Smooth muscle cell (in vitro differentiated cells): ENCODE measurements around the gene CBX3. TPM values are rescaled to one million over a fixed set of nuclear protein-coding genes. Genes with fewer than 3 reads are reported as not detected.

ENCODE experiments used
- DNase-seq: peaks from one replicate; lab custom pipeline; 2025; ENCODE audit not compliant: unreplicated experiment; lab: John Stamatoyannopoulos, UW
- H2AFZ ChIP-seq: fragments of 200-600 bp; sonication (generic); 2 replicates; pipeline ENCODE4 v1.6.0; 2016; ENCODE audit warnings: antibody characterized with exemption, low read depth, mild to moderate bottlenecking
- H3F3A ChIP-seq: fragments of 200-600 bp; sonication (generic); 2 replicates; pipeline ENCODE4 v1.6.0; 2017; ENCODE audit warnings: antibody characterized with exemption, low read depth
- H3K27ac ChIP-seq: fragments of 200-600 bp; sonication (generic); 2 replicates; pipeline ENCODE4 v1.5.1; 2016; ENCODE audit warnings: low read depth, mild to moderate bottlenecking
- H3K27me3 ChIP-seq: fragments of 200-600 bp; sonication (generic); 2 replicates; pipeline ENCODE4 v1.6.1; 2016; ENCODE audit warnings: low read depth, mild to moderate bottlenecking
- H3K36me3 ChIP-seq: fragments of 200-600 bp; sonication (generic); 2 replicates; pipeline ENCODE4 v1.5.1; 2016; ENCODE audit warnings: low read depth
- H3K4me1 ChIP-seq: fragments of 200-600 bp; sonication (generic); 2 replicates; pipeline ENCODE4 v1.5.1; 2016; ENCODE audit warnings: low read depth
- H3K4me2 ChIP-seq: fragments of 200-600 bp; sonication (generic); 2 replicates; pipeline ENCODE4 v1.6.0; 2016; ENCODE audit warnings: mild to moderate bottlenecking
- H3K4me3 ChIP-seq: fragments of 200-600 bp; sonication (generic); 2 replicates; pipeline ENCODE4 v1.5.1; 2016; ENCODE audit warnings: mild to moderate bottlenecking
- H3K79me2 ChIP-seq: fragments of 200-600 bp; sonication (generic); 2 replicates; pipeline ENCODE4 v1.6.0; 2016; ENCODE audit warnings: low read depth, mild to moderate bottlenecking
- H3K9ac ChIP-seq: fragments of 200-600 bp; sonication (generic); 2 replicates; pipeline ENCODE4 v1.6.0; 2016; ENCODE audit warnings: low read depth
- H3K9me3 ChIP-seq: fragments of 200-600 bp; sonication (generic); replicated peaks from 2 replicates; pipeline ENCODE4 v1.5.1; 2016; ENCODE audit warnings: low read depth
- H4K20me1 ChIP-seq: fragments of 200-600 bp; sonication (generic); 2 replicates; pipeline ENCODE4 v1.6.0; 2016; ENCODE audit warnings: low read depth
- CTCF ChIP-seq: fragments of 200-600 bp; sonication (generic); IDR thresholded peaks from 2 replicates; pipeline ENCODE4 v1.5.1; 2017; ENCODE audit warnings: borderline replicate concordance, mild to moderate bottlenecking, antibody characterized with exemption; ENCODE audit not compliant: insufficient read depth, poor library complexity, severe bottlenecking
- WGBS: methylation state at CpG from one replicate; pipeline ENCODE4 v1.1.7; 2016; ENCODE audit warnings: low lambda C conversion rate; 5-methylcytosine and 5-hydroxymethylcytosine counted together
- polyA plus RNA-seq: library from polyadenylated mRNA; unstranded; fragments of >200 nt; fragmentation: Nextera tagmentation; extraction: Ambion mirVana; gene quantifications from 2 replicates; pipeline ENCODE4 v1.2.1, GENCODE V29; 2016
- total RNA-seq: library from RNA; depleted of rRNA; stranded (reverse); fragments of >200 nt; gene quantifications from 2 replicates; pipeline ENCODE4 v1.2.3, GENCODE V29; 2014

Gene CBX3
- total and polyA plus RNA-seq, 2 experiments from 2014 or later: 119 to 156 TPM

GRCh38 chr7:26181474-26182227 lies 19.9 kb upstream of the CBX3 start:
- Histone ChIP-seq H3F3A (peaks cover 49% of the 10 kb centered on the region), H3K9ac (no peak overlapping the region), H3K36me3 (no peaks in the 10 kb centered on the region), H2AFZ (no peak overlapping the region), H4K20me1 (peaks cover 43% of the 10 kb centered on the region), H3K79me2 (no peaks in the 10 kb centered on the region), H3K4me1 (no peaks in the 10 kb centered on the region), H3K9me3 (no peaks in the 10 kb centered on the region), H3K27ac (no peak overlapping the region), H3K4me3 (no peak overlapping the region), H3K4me2 (no peak overlapping the region), H3K27me3 (no peaks in the 10 kb centered on the region)
- no peak for TF ChIP-seq CTCF
- DNase-seq: no peak
- WGBS: 97% methylated on average over 3 of the region's 3 CpGs

GRCh38 chr7:26182283-26182682 lies 19.3 kb upstream of the CBX3 start:
- peaks cover 55% of the 10 kb centered on the region for H3F3A ChIP-seq
- no peak for DNase-seq
- H2AFZ ChIP-seq: no peak overlapping the region
- no peak overlapping the region for H3K4me3 ChIP-seq
- H3K27me3 ChIP-seq: no peaks in the 10 kb centered on the region
- no peak for TF ChIP-seq CTCF
- no peak overlapping the region for H3K27ac ChIP-seq
- no peak overlapping the region for H3K4me2 ChIP-seq
- no peaks in the 10 kb centered on the region for H3K36me3 ChIP-seq
- no peaks in the 10 kb centered on the region for H3K4me1 ChIP-seq
- no peaks in the 10 kb centered on the region for H3K9me3 ChIP-seq
- H3K9ac ChIP-seq: no peak overlapping the region
- WGBS: 92% methylated on average over 6 of the region's 6 CpGs
- no peaks in the 10 kb centered on the region for H3K79me2 ChIP-seq
- peaks cover 49% of the 10 kb centered on the region for H4K20me1 ChIP-seq

- no peak for TF ChIP-seq CTCF
- H3K79me2 ChIP-seq: no peaks in the 10 kb centered on the region
- H3K4me2 ChIP-seq: no peak overlapping the region
- peaks cover 54% of the 10 kb centered on the region for H4K20me1 ChIP-seq
- 89% methylated on average over 8 of the region's 8 CpGs for WGBS
- H3K9ac ChIP-seq: no peak overlapping the region
- no peaks in the 10 kb centered on the region for H3K27me3 ChIP-seq
- H3K27ac ChIP-seq: no peak overlapping the region
- no peak overlapping the region for H2AFZ ChIP-seq
- no peaks in the 10 kb centered on the region for H3K36me3 ChIP-seq
- H3F3A ChIP-seq: peaks cover 59% of the 10 kb centered on the region
- H3K4me1 ChIP-seq: no peaks in the 10 kb centered on the region
- DNase-seq: no peak
- H3K4me3 ChIP-seq: no peak overlapping the region
- no peaks in the 10 kb centered on the region for H3K9me3 ChIP-seq
These were observed 18.8 kb upstream of the CBX3 start for GRCh38 chr7:26182706-26183105.
